Measurements from ENCODE around the gene S100A7A.

- TF ChIP-seq TARDBP (IDR thresholded peaks at IDR 0.05) (no peak), PKNOX1 (IDR thresholded peaks at IDR 0.05) (no peak), LEF1 (IDR thresholded peaks at IDR 0.05; ENCODE audit: borderline replicate concordance) (no peak), FOXM1 (IDR thresholded peaks at IDR 0.05; ENCODE audit: borderline replicate concordance) (no peak), SP1 (IDR thresholded peaks at IDR 0.05) (no peak), CTBP1 (IDR thresholded peaks at IDR 0.05; ENCODE audit: borderline replicate concordance) (no peak), ELF4 (IDR thresholded peaks at IDR 0.05) (no peak), FOXK2 (IDR thresholded peaks at IDR 0.05) (no peak), ARNT (IDR thresholded peaks at IDR 0.05) (no peak), BHLHE40 (IDR thresholded peaks at IDR 0.05; ENCODE audit: borderline replicate concordance) (no peak), FOXA1 (IDR thresholded peaks at IDR 0.05) (no peak), HDGF (IDR thresholded peaks at IDR 0.05; ENCODE audit: borderline replicate concordance) (no peak), NFRKB (IDR thresholded peaks at IDR 0.05) (no peak)
These were observed 14.1 kb upstream of the S100A7A start for GRCh38 chr1:153402226-153402625.

Data from HEK293T (cell line).